Tibial nerve (tissue), 4 donors: ENCODE data around the gene ZNF837.

Source experiments
- EP300 ChIP-seq, 2 donors: sonication (generic); formaldehyde crosslinking; IDR thresholded peaks; one replicate each; pipeline ENCODE4 v1.6.1; 2017; ENCODE audit warnings: antibody characterized with exemption in 2 of 2, mild to moderate bottlenecking in 1 of 2
- POLR2A ChIP-seq, 2 donors: fragments of 450-650 bp; IDR thresholded peaks; one replicate each; pipeline ENCODE4 v1.6.1; 2017; ENCODE audit warnings: antibody characterized with exemption in 2 of 2, mild to moderate bottlenecking in 2 of 2, moderate library complexity in 2 of 2
- TF ChIP-seq, protein P1 (sequence below), 5 experiments: fragments of 200-600 bp in 3 of 5; fragments of 450-650 bp in 2 of 5; sonication (generic) in 3 of 5; IDR thresholded peaks; one replicate each; pipeline ENCODE4 v1.5.1; 2016 to 2019; ENCODE audit warnings: antibody characterized with exemption in 5 of 5, mild to moderate bottlenecking in 3 of 5, moderate library complexity in 2 of 5

DNA sequence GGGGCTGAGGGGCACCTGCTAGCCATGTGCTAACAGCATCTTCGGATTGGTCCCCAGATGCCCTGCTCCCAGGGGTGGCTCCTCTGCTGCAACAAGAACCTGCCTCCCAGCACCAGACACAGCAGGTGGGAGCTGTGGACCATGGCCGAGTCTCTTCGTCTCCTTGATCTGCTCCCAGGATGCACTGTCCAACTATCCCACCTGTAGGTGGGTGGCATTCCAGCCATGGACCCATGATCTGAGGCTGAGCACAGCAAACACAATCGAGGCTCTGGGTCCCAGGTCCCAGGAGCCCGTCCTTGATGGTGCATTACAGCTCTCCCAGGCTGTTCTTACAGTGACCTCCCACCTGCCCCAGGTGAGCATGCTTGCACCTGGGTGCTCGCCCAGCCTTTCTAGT, 1.6 kb downstream of the ZNF837 start:
- TF ChIP-seq, protein P1, sequence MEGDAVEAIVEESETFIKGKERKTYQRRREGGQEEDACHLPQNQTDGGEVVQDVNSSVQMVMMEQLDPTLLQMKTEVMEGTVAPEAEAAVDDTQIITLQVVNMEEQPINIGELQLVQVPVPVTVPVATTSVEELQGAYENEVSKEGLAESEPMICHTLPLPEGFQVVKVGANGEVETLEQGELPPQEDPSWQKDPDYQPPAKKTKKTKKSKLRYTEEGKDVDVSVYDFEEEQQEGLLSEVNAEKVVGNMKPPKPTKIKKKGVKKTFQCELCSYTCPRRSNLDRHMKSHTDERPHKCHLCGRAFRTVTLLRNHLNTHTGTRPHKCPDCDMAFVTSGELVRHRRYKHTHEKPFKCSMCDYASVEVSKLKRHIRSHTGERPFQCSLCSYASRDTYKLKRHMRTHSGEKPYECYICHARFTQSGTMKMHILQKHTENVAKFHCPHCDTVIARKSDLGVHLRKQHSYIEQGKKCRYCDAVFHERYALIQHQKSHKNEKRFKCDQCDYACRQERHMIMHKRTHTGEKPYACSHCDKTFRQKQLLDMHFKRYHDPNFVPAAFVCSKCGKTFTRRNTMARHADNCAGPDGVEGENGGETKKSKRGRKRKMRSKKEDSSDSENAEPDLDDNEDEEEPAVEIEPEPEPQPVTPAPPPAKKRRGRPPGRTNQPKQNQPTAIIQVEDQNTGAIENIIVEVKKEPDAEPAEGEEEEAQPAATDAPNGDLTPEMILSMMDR (IDR thresholded peaks at IDR 0.05): no peak
- TF ChIP-seq POLR2A (IDR thresholded peaks at IDR 0.05) (no peak), EP300 (IDR thresholded peaks at IDR 0.05) (no peak)
